Epithelial cell of esophagus (primary cell): Measurements from ENCODE around the gene NCAPD2.
"Not testable (repeated sequence)": the region's sequence is repeated elsewhere in the genome, so short reads cannot be mapped to it uniquely, and the experiment has no call there.

ENCODE experiments used
- DNase-seq: peaks from one replicate; pipeline ENCODE4 v3.0.0; 2010; ENCODE audit warnings: low read depth
- H3K4me3 ChIP-seq: 2 replicates; pipeline ENCODE4 v1.5.1; 2011; ENCODE audit warnings: mild to moderate bottlenecking, low read length, control low read depth
- CTCF ChIP-seq: IDR thresholded peaks from 2 replicates; pipeline ENCODE4 v1.5.1; 2011; ENCODE audit warnings: low read depth, mild to moderate bottlenecking, low read length, control low read depth, inconsistent platforms; ENCODE audit not compliant: insufficient read depth; ENCODE audit errors: missing control alignments

Gene NCAPD2

GRCh38 chr12:6552140-6552551, 58.2 kb downstream of the NCAPD2 start:
- no peak for DNase-seq
- H3K4me3 ChIP-seq, result no peak overlapping the region
- TF ChIP-seq CTCF, result no peak

- no peak for DNase-seq
- TF ChIP-seq CTCF, result no peak
- no peak overlapping the region for H3K4me3 ChIP-seq
Measured at GRCh38 chr12:6553051-6553868, 59.4 kb downstream of the NCAPD2 start.

- peak; percentile 61 for TF ChIP-seq CTCF
- peak; percentile 69 for DNase-seq
- no peak overlapping the region for H3K4me3 ChIP-seq
Measured at GRCh38 chr12:6554168-6555017, 60.5 kb downstream of the NCAPD2 start.

GRCh38 chr12:6555018-6555691, 61.3 kb downstream of the NCAPD2 start:
- TF ChIP-seq CTCF, result no peak
- peak overlapping the region; percentile 11 for H3K4me3 ChIP-seq
- no peak for DNase-seq

- not testable (repeated sequence) for DNase-seq, H3K4me3 ChIP-seq
Measured at GRCh38 chr12:6556496-6556817, 62.6 kb downstream of the NCAPD2 start.

GRCh38 chr12:6556857-6557256, 63.0 kb downstream of the NCAPD2 start:
- no peak overlapping the region for H3K4me3 ChIP-seq
- DNase-seq, result no peak
- TF ChIP-seq CTCF, result no peak
